ENCODE results near the gene LUZP4.

- TF ChIP-seq POLR2A (IDR thresholded peaks at IDR 0.05; ENCODE audit: low read length) (no peak), GATA1 (IDR thresholded peaks at IDR 0.05; ENCODE audit: low read depth, low read length) (no peak)
These were observed 34.7 kb downstream of the LUZP4 start for GRCh38 chrX:115324194-115324593.

Data from erythroblast (primary cell).